GM12878 (cell line): ENCODE measurements around the gene OLR1. TPM values are rescaled to one million over a fixed set of nuclear protein-coding genes. Genes with fewer than 3 reads are reported as not detected.

Experiments used
- ATAC-seq: fragments of 200-7000 bp; cut with Tn5 transposase; 3 replicates; pipeline ENCODE4 v1.9.1; 2020; ENCODE audit warnings: mild to moderate bottlenecking, moderate library complexity
- BruUV-seq: library from RNA; stranded (reverse); fragments of 400-500 nt; replicated peaks from 2 replicates; lab custom pipeline; 2021; lab: Mats Ljungman, UMichigan
- CTCF ChIA-PET: fragments of 300-600 bp; sonication (Branson Sonifier 250); formaldehyde crosslinking; extraction: SDS; loops from one replicate; lab custom pipeline; 2021; ENCODE audit warnings: inconsistent platforms; lab: Yijun Ruan, JAX
- POLR2A ChIA-PET: fragments of 350-600 bp; formaldehyde crosslinking; extraction: SDS; loops from one replicate; lab custom pipeline; 2021; ENCODE audit warnings: inconsistent platforms; lab: Charles Lee
- RAD21 ChIA-PET: fragments of 300-600 bp; sonication (Branson Sonifier 250); formaldehyde crosslinking; loops from one replicate; lab custom pipeline; 2023; ENCODE audit warnings: antibody characterized with exemption; ENCODE audit not compliant: unreplicated experiment; lab: Charles Lee
- SMC1A ChIA-PET: fragments of 300-600 bp; sonication (Branson Sonifier 250); formaldehyde crosslinking; loops from one replicate; lab custom pipeline; 2023; ENCODE audit not compliant: unreplicated experiment, uncharacterized antibody; lab: Charles Lee
- DNase-seq: peaks from one replicate; pipeline ENCODE4 v3.0.0-alpha.2; 2011; ENCODE audit warnings: low read depth, low spot score
- FAIRE-seq: peaks from 3 replicates; lab custom pipeline; 2011; peaks lifted over from hg19 to GRCh38; lab: Jason Lieb, UNC
- H2AFZ ChIP-seq: 2 replicates; pipeline ENCODE4 v1.6.0; 2011; ENCODE audit warnings: low read depth, low read length, control low read depth; ENCODE audit not compliant: control insufficient read depth
- H3K27ac ChIP-seq: 2 replicates; pipeline ENCODE4 v1.5.1; 2011; ENCODE audit warnings: control low read depth; ENCODE audit not compliant: control insufficient read depth, insufficient read depth
- H3K27me3 ChIP-seq, 2 experiments: replicated peaks in 1 of 2; 2 replicates each; pipeline versions ENCODE4 v1.6.0 to v1.6.1; 2011; ENCODE audit warnings: low read length in 1 of 2; ENCODE audit not compliant: control insufficient read depth in 2 of 2, insufficient read depth in 2 of 2
- H3K36me3 ChIP-seq, 2 experiments: 2 replicates each; pipeline ENCODE4 v1.5.1; 2011; ENCODE audit warnings: low read length in 1 of 2; ENCODE audit not compliant: control insufficient read depth in 2 of 2, insufficient read depth in 2 of 2
- H3K4me1 ChIP-seq: 2 replicates; pipeline ENCODE4 v1.6.1; 2011; ENCODE audit warnings: mild to moderate bottlenecking, low read length, moderate library complexity, mixed read lengths; ENCODE audit not compliant: control insufficient read depth, insufficient read depth
- H3K4me2 ChIP-seq: 2 replicates; pipeline ENCODE4 v1.6.0; 2011; ENCODE audit warnings: control low read depth; ENCODE audit not compliant: control insufficient read depth, insufficient read depth
- H3K4me3 ChIP-seq: fragments of 200-600 bp; sonication (generic); 2 replicates; pipeline ENCODE4 v1.5.1; 2016
- H3K79me2 ChIP-seq: 2 replicates; pipeline ENCODE4 v1.6.0; 2011; ENCODE audit warnings: low read length; ENCODE audit not compliant: control insufficient read depth, insufficient read depth
- H3K9ac ChIP-seq: 2 replicates; pipeline ENCODE4 v1.8.0; 2011; ENCODE audit warnings: low read length, control low read depth, mixed read lengths; ENCODE audit not compliant: control insufficient read depth, insufficient read depth
- H3K9me3 ChIP-seq: replicated peaks from 3 replicates; pipeline ENCODE4 v1.5.1; 2011; ENCODE audit warnings: mild to moderate bottlenecking, low read length; ENCODE audit not compliant: control insufficient read depth, insufficient read depth
- H4K20me1 ChIP-seq: 2 replicates; pipeline ENCODE4 v1.6.0; 2011; ENCODE audit not compliant: control insufficient read depth, insufficient read depth
- ASH2L ChIP-seq: fragments of 300-600, 200-600 bp; sonication (generic); IDR thresholded peaks from 2 replicates; pipeline ENCODE4 v1.6.1; 2017; ENCODE audit warnings: low read depth, mild to moderate bottlenecking, borderline replicate concordance
- CHD1 ChIP-seq: IDR thresholded peaks from 2 replicates; pipeline ENCODE4 v1.6.1; 2012; ENCODE audit warnings: low read depth, low read length, improper control_type of control experiment
- HDAC2 ChIP-seq: fragments of 200-600 bp; sonication (generic); IDR thresholded peaks from 2 replicates; pipeline ENCODE4 v1.6.1; 2017
- KAT2A ChIP-seq: conservative IDR thresholded peaks from 2 replicates; pipeline ENCODE4 v1.6.1; 2011; ENCODE audit warnings: low read depth, low read length; ENCODE audit not compliant: control insufficient read depth
- NBN ChIP-seq: fragments of 450-650 bp; IDR thresholded peaks from 2 replicates; pipeline ENCODE4 v1.6.1; 2016
- RAD21 ChIP-seq: IDR thresholded peaks from 2 replicates; pipeline ENCODE4 v1.6.1; 2011; ENCODE audit warnings: mild to moderate bottlenecking, low read depth, low read length, moderate library complexity; ENCODE audit not compliant: insufficient read depth
- RAD51 ChIP-seq: fragments of 450-650 bp; IDR thresholded peaks from 2 replicates; pipeline ENCODE4 v1.6.1; 2016; ENCODE audit warnings: moderate library complexity, mild to moderate bottlenecking, inconsistent platforms
- RELA ChIP-seq: fragments of 450-650 bp; IDR thresholded peaks from 2 replicates; pipeline ENCODE4 v1.8.0; 2014; ENCODE audit warnings: borderline replicate concordance; ENCODE audit not compliant: partially characterized antibody
- SKIL ChIP-seq: fragments of 450-650 bp; IDR thresholded peaks from 2 replicates; pipeline ENCODE4 v1.6.1; 2017; ENCODE audit warnings: mild to moderate bottlenecking, low read depth, inconsistent platforms; ENCODE audit not compliant: poor library complexity, severe bottlenecking
- SP1 ChIP-seq: IDR thresholded peaks from one replicate; pipeline ENCODE4 v1.6.1; 2011; ENCODE audit warnings: low read depth, low read length
- TARDBP ChIP-seq: IDR thresholded peaks from 2 replicates; pipeline ENCODE4 v1.6.1; 2016; ENCODE audit warnings: borderline replicate concordance
- ZNF217 ChIP-seq: fragments of 450-650 bp; IDR thresholded peaks from 2 replicates; pipeline ENCODE4 v1.6.1; 2017; ENCODE audit warnings: antibody characterized with exemption, mild to moderate bottlenecking
- WGBS: methylation state at CpG from one replicate; pipeline ENCODE4 v1.1.6; 2016; ENCODE audit warnings: low lambda C conversion rate; ENCODE audit not compliant: insufficient replicate concordance, insufficient coverage; ENCODE audit errors: missing lambda C conversion rate; 5-methylcytosine and 5-hydroxymethylcytosine counted together
- in situ Hi-C: fragments of 300-500 bp; cut with MboI; formaldehyde crosslinking; loops from 9 replicates; pipeline ENCODE4 v1.14.3; 2018; ENCODE audit warnings: mixed read lengths
- intact Hi-C: fragments of 100-400 bp; cut with micrococcal nuclease; formaldehyde crosslinking; loops from one replicate; pipeline ENCODE4 v1.14.2; 2022; ENCODE audit not compliant: unreplicated experiment
- polyA plus RNA-seq, 11 experiments: library from polyadenylated mRNA; depleted of rRNA in 4 of 11; unstranded in 6 of 11; stranded (reverse) in 5 of 11; fragments of >200 nt; fragmentation: Nextera tagmentation in 4 of 11; fragmentation: Illumina TruSeq in 1 of 11; extraction: Ambion mirVana in 4 of 11; extraction: Trizol in 1 of 11; gene quantifications; 1 replicate in 1 of 11; 2 replicates in 10 of 11; pipeline versions ENCODE4 v1.2.1 to v1.2.3, GENCODE V29; 2011 to 2016; ENCODE audit warnings: inconsistent platforms in 2 of 11, missing spikeins in 2 of 11, low read depth in 1 of 11
- total RNA-seq, 4 experiments: library from RNA; depleted of rRNA in 3 of 4; stranded (reverse); fragments of >200 nt in 3 of 4; fragmentation: Illumina TruSeq in 1 of 4; extraction: Trizol in 1 of 4; gene quantifications; 2 replicates each; pipeline versions ENCODE4 v1.2.1 to v1.2.3, GENCODE V29; 2013 to 2021
- TF ChIP-seq, protein P1 (sequence below): fragments of 450-650 bp; IDR thresholded peaks from 2 replicates; pipeline ENCODE4 v1.6.1; 2016; ENCODE audit warnings: mild to moderate bottlenecking

The OLR1 gene
- total and polyA plus RNA-seq, 10 of the 15 experiments (the other 5 are each of a cell fraction or from before 2014, with no cell fraction given) = 0.08 TPM; not detected in 9

GRCh38 chr12:10111451-10111850 is 60.5 kb downstream of the OLR1 start (continued):
- no peak for TF ChIP-seq SKIL

GRCh38 chr12:10110256-10110844 is 61.6 kb downstream of the OLR1 start:
- SMC1A ChIA-PET = no interaction called here
- no peaks in the 10 kb centered on the region for H3K4me1 ChIP-seq
- no peak overlapping the region for H3K27ac ChIP-seq
- H4K20me1 ChIP-seq = no peaks in the 10 kb centered on the region
- H3K4me3 ChIP-seq = no peak overlapping the region
- no peaks in the 10 kb centered on the region for H3K79me2 ChIP-seq
- intact Hi-C loops = no loop called here
- ATAC-seq = no peak
- no peaks in the 10 kb centered on the region for H3K27me3 ChIP-seq
- no peaks in the 10 kb centered on the region for H3K9me3 ChIP-seq
- TF ChIP-seq KAT2A = no peak
- TF ChIP-seq RAD21 = no peak
- TF ChIP-seq SP1 = no peak
- no peak for TF ChIP-seq HDAC2
- no peak for TF ChIP-seq ZNF217
- TF ChIP-seq CHD1 = no peak
- no peak for TF ChIP-seq TARDBP
- TF ChIP-seq, protein P1, sequence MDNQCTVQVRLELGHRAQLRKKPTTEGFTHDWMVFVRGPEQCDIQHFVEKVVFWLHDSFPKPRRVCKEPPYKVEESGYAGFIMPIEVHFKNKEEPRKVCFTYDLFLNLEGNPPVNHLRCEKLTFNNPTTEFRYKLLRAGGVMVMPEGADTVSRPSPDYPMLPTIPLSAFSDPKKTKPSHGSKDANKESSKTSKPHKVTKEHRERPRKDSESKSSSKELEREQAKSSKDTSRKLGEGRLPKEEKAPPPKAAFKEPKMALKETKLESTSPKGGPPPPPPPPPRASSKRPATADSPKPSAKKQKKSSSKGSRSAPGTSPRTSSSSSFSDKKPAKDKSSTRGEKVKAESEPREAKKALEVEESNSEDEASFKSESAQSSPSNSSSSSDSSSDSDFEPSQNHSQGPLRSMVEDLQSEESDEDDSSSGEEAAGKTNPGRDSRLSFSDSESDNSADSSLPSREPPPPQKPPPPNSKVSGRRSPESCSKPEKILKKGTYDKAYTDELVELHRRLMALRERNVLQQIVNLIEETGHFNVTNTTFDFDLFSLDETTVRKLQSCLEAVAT = no peak
- no peak for TF ChIP-seq ASH2L
- TF ChIP-seq RELA = no peak
- no peak for TF ChIP-seq RAD51
- no peak for TF ChIP-seq NBN
- TF ChIP-seq, all 136 proteins: peak for 0
- Histone ChIP-seq H3K36me3 (no peaks in the 10 kb centered on the region), H3K4me2 (no peak overlapping the region), H2AFZ (no peak overlapping the region), H3K9ac (no peak overlapping the region)
- no peak for FAIRE-seq
- ChIA-PET POLR2A (no interaction called here), CTCF (no interaction called here), RAD21 (no interaction called here)
- in situ Hi-C loops = no loop called here
- DNase-seq = no peak
- no TSS peak for BruUV-seq
- WGBS = 48% methylated on average over 2 of the region's 2 CpGs
